Measurements from ENCODE around the gene GRM6.

GRM6 gene

DNA sequence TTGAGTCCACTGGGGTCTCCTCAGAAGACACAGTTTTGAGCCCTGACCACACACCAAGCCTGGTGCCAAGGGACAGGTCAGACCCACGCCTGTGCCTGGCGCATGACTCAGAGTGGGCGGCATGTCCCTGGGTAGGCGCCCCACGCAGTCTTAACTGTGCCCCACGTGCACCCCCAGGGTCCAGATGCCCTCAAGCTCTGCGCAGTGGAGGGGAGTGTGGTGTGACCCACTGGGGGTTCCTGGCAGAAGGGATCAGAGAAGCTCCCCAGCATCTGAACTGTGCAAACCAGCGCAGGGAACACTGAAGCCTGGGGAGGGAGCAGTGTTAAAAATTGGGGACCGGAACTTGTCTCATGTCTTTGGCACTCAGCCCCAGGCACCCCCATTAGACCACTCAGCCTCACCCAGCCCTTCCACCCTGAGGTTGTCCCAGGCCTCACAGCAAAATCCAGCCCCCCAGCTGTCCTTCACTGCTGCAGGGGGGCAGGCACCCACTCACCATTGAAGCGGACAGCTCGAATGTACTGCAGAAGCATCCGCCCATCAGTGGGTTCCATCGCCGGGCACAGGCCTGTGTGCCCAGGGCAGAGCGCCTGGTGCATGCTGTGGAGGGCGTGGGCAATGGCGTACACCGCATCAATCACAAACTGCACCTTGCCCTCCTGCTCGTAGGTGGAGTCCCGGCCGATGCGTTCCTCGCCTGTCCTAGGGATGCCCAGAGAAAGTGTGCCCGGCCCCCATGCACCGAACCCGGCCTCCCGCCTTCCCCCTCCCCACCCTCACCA lies 6.5 kb downstream of the GRM6 start:
- Histone ChIP-seq H4K20me1 (ENCODE audit: insufficient read depth, low read length) (no peaks in the 10 kb centered on the region), H3K4me3 (ENCODE audit: low read length) (no peak overlapping the region)

GRCh38 chr5:178986326-178986960 lies 8.7 kb downstream of the GRM6 start:
- H3K79me2 ChIP-seq (ENCODE audit: low read length): no peaks in the 10 kb centered on the region
- H3K4me2 ChIP-seq (ENCODE audit: low read length): no peak overlapping the region
- no peaks in the 10 kb centered on the region for H3K4me1 ChIP-seq (ENCODE audit: low read length)
- H3K9me3 ChIP-seq (ENCODE audit: insufficient read depth, low read length): no peaks in the 10 kb centered on the region
- H3K36me3 ChIP-seq (replicated peaks; ENCODE audit: low read depth, low read length): no peaks in the 10 kb centered on the region
- H3K27ac ChIP-seq (ENCODE audit: low read length): no peak overlapping the region
- no peaks in the 10 kb centered on the region for H3K27me3 ChIP-seq (ENCODE audit: low read depth, low read length)
- no peak overlapping the region for H3K4me3 ChIP-seq (ENCODE audit: low read length)
- no peak overlapping the region for H2AFZ ChIP-seq (ENCODE audit: low read depth, low read length)
- no peak overlapping the region for H3K9ac ChIP-seq (ENCODE audit: low read length)
- H4K20me1 ChIP-seq (ENCODE audit: insufficient read depth, low read length): no peaks in the 10 kb centered on the region
- TF ChIP-seq, protein P1, sequence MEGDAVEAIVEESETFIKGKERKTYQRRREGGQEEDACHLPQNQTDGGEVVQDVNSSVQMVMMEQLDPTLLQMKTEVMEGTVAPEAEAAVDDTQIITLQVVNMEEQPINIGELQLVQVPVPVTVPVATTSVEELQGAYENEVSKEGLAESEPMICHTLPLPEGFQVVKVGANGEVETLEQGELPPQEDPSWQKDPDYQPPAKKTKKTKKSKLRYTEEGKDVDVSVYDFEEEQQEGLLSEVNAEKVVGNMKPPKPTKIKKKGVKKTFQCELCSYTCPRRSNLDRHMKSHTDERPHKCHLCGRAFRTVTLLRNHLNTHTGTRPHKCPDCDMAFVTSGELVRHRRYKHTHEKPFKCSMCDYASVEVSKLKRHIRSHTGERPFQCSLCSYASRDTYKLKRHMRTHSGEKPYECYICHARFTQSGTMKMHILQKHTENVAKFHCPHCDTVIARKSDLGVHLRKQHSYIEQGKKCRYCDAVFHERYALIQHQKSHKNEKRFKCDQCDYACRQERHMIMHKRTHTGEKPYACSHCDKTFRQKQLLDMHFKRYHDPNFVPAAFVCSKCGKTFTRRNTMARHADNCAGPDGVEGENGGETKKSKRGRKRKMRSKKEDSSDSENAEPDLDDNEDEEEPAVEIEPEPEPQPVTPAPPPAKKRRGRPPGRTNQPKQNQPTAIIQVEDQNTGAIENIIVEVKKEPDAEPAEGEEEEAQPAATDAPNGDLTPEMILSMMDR (IDR thresholded peaks at IDR 0.05; ENCODE audit: low read depth, low read length): no peak
- TF ChIP-seq EZH2phosphoT487 (IDR thresholded peaks at IDR 0.05; ENCODE audit: low read depth): no peak

More for the DNA sequence above, 6.5 kb downstream of the GRM6 start:
- Histone ChIP-seq H3K36me3 (replicated peaks; ENCODE audit: low read depth, low read length) (no peaks in the 10 kb centered on the region), H3K27ac (ENCODE audit: low read length) (no peak overlapping the region), H2AFZ (ENCODE audit: low read depth, low read length) (no peak overlapping the region), H3K79me2 (ENCODE audit: low read length) (no peaks in the 10 kb centered on the region), H3K9me3 (ENCODE audit: insufficient read depth, low read length) (no peaks in the 10 kb centered on the region; the same call in 1 of the 2 replicates), H3K9ac (ENCODE audit: low read length) (no peak overlapping the region), H3K27me3 (ENCODE audit: low read depth, low read length) (no peaks in the 10 kb centered on the region), H3K4me2 (ENCODE audit: low read length) (no peak overlapping the region), H3K4me1 (ENCODE audit: low read length) (no peaks in the 10 kb centered on the region)
- no peak for TF ChIP-seq EZH2phosphoT487 (IDR thresholded peaks at IDR 0.05; ENCODE audit: low read depth)
- TF ChIP-seq, protein P1 (IDR thresholded peaks at IDR 0.05; ENCODE audit: low read depth, low read length): no peak

- Histone ChIP-seq H2AFZ (ENCODE audit: low read depth, low read length) (no peak overlapping the region), H3K27me3 (ENCODE audit: low read depth, low read length) (no peaks in the 10 kb centered on the region), H3K9ac (ENCODE audit: low read length) (no peak overlapping the region), H4K20me1 (ENCODE audit: insufficient read depth, low read length) (no peaks in the 10 kb centered on the region), H3K9me3 (ENCODE audit: insufficient read depth, low read length) (no peaks in the 10 kb centered on the region), H3K79me2 (ENCODE audit: low read length) (no peaks in the 10 kb centered on the region), H3K4me3 (ENCODE audit: low read length) (no peak overlapping the region), H3K27ac (ENCODE audit: low read length) (no peak overlapping the region), H3K4me2 (ENCODE audit: low read length) (no peak overlapping the region), H3K36me3 (replicated peaks; ENCODE audit: low read depth, low read length) (no peaks in the 10 kb centered on the region), H3K4me1 (ENCODE audit: low read length) (no peaks in the 10 kb centered on the region)
- no peak for TF ChIP-seq EZH2phosphoT487 (IDR thresholded peaks at IDR 0.05; ENCODE audit: low read depth)
- TF ChIP-seq, protein P1 (IDR thresholded peaks at IDR 0.05; ENCODE audit: low read depth, low read length): no peak
Observed at GRCh38 chr5:178984145-178985072, 10.7 kb downstream of the GRM6 start.
